ENCODE data around the gene ARL13A. TPM values are rescaled to one million over a fixed set of nuclear protein-coding genes. Genes with fewer than 3 reads are reported as not detected.
"Not testable (repeated sequence)": the region's sequence is repeated elsewhere in the genome, so short reads cannot be mapped to it uniquely, and the experiment has no call there.

Gene ARL13A
- total RNA-seq, 2 experiments from 2014 or later: not detected

DNA sequence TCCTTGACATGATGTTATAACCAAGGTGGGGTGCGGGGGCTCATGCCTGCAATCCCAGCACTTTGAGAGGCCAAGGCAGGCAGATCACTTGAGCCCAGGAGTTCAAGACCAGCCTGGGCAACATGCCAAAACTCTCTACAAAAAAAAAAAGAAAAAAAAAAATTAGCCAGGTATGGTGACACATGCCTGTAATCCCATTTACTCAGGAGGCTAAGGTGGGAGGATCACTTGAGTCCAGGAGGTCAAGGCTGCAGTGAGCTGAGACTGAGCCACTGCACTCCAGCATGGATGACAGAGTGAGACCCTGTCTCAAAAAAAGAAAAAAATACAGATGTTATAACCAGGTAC, 12.0 kb downstream of the ARL13A start:
- CTCF ChIA-PET: not testable (repeated sequence)

DNA sequence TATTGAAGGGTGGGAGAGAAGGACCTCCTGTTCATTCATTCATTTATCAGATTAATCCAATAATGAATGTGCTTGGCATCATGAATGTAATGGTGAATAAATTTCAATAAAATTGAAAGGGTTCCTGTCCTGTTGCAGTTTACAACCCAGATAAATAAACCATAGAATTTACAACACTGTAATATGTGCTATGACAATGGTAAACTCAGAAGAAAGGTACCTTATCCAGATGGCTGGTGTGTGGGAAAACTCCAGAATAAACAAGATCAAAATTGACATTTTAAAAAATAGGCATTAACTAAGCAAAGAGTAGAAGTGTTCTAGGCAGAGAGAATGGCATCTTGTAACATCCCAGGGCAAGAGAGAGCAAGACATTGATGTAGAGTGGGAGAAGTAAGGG, 15.3 kb downstream of the ARL13A start:
- POLR2A ChIA-PET: no interaction called here

More for the DNA sequence above, 12.0 kb downstream of the ARL13A start:
- POLR2A ChIA-PET: not testable (repeated sequence)

DNA sequence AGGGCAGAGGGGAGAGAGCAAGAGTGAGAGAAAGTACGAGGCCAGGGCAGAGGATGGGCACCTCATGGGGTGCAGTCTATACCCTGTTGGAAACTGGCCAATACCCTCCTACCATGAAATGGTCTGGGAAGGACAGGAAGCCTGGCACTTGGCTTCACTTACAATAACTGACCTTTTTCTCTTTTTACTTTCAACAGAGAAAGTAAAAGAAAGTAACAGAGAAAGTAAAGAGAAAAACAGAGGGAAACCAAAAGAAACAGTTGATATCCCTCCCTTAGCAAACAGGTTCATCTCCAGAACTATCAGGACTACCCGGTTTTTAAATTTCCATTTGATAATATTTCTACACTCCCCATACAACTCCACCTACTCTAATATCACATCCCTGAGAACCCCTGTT, 20.6 kb downstream of the ARL13A start:
- CTCF ChIA-PET: no interaction called here

More for the DNA sequence above, 15.3 kb downstream of the ARL13A start:
- CTCF ChIA-PET: no interaction called here

DNA sequence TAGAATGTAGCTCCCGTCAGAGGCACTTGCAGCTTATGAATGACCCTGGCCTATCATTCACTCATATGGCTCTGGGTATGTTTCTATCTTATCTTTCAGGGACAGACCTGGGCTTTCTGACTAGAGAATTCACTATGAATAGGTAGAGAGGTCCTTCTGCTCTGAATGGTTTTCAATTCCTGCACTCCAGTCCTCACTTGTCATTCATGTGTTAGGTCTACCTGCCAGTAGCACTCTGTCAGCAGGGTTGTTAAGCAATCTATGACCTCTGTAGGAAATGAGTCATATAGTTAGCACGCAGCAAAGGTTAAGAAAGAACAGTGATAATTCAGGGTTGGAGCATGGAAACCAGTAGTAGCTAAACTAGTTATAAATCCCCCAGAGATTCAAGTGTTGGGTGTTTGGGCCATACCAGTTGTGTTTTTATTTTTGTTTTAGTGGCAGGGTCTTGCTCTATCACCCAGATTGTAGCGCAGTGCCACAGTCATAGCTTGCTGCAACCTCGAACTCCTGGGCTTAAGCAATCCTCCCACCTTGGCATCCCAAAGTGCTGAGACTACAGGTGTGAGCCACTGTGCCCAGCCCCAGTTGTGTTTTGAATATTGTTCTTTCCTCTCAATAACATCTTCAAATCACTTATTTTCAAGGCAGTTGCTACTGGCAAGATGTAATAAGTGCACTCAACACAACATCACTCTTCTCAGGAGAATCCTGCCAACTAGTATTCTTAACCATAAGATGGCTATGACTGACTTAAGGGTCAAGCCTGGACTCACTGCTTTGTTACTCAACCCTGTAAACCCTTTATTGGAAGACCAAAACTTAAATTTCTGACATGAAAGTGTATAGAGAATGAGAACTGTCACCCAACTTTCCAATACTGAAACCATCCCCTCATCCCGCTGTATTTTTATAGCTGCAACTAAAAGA, 25.1 kb downstream of the ARL13A start:
- CTCF ChIA-PET: no interaction called here
- POLR2A ChIA-PET: no interaction called here

More for the DNA sequence above, 20.6 kb downstream of the ARL13A start:
- POLR2A ChIA-PET: no interaction called here

DNA sequence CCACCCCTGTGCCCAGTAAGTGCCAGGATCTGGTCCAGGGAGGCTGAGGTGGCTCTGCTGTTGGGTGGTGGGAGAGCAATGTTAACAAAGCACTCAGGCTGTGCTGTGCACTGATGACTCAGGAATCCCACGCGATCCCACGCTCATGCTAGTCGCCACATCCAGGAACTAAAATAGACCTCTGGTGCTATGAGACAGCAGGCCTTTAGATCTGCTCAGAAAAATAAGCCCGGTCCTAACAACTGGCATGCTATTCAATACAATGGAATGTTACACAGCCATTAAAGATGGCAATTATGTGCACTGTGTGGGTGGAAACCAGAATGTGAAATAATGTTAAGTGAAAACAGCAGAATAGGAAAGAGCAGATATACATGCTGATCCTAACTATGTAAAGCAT, 26.0 kb downstream of the ARL13A start:
- POLR2A ChIA-PET: no interaction called here
- CTCF ChIA-PET: no interaction called here

DNA sequence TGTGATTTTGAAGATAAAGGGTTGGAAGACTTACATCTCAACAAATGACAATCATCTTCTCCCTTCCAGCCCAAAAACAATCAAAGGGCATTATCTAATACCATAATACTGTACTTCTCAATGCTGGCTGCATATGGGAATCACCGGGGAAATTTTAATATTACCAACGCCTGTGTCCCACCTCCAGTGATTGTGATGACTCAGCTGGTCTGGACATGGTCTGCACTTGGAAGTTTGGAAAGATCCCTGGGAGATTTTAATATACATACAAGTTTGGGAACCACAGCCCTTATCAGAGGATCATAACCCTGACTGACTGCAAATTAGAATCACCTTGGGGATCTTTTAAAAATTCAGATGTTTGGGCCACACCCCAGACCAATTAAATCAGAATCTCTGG, 29.9 kb downstream of the ARL13A start:
- POLR2A ChIA-PET: no interaction called here
- CTCF ChIA-PET: no interaction called here

DNA sequence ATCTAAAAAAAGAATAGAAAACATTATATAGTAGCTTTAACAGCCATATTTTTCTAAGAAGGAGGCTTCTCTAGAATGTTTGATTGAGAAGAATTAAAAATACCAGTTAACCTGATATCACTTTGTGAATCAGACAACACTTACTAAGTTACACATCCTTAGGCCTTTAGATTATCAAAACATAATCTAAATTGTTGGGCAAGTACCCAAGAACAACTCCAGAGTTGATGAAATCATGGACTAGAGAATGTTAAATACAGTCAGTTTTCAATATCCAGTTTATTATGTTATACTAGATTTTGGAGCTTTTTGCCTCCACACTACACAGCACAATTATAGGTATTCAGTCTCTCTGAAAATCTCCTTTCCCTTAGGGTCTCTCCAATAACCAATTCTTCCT, 39.6 kb downstream of the ARL13A start:
- CTCF ChIA-PET: no interaction called here

DNA sequence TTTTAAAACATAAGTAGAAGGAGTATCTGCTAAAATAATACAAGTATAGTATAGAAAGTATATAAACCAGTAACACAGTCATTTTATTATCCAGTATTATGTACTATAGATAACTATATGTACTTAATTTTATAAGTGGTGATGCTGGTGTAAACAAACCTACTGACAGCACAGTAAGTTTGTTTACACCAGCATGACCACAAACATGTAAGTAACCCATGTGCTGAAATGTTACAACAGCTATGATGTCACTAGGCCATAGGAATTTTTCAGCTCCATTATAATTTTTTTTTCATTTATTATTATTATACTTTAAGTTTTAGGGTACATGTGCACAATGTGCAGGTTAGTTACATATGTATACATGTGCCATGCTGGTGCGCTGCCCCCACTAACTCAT, 42.5 kb downstream of the ARL13A start:
- CTCF ChIA-PET, POLR2A ChIA-PET: not testable (repeated sequence)

More for the DNA sequence above, 39.6 kb downstream of the ARL13A start:
- POLR2A ChIA-PET: no interaction called here

DNA sequence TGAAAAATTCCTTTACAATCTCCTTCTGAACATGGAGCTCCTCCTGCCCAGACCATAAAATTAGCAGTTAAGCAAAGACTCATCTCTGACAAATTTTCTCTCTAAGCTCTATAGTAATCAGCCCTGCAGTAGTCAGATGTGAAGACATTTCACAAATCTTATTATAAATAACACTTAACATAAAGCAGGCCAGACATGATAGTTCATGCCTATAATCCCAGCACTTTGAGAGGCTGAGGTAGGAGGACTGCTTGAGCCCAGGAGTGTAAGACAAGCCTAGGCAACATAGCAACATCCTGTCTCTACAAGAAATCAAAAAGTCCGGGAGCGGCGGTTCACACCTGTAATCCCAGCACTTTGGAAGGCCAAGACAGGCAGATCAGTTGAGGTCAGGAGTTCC, 52.5 kb downstream of the ARL13A start:
- POLR2A ChIA-PET: interaction anchor here (0.7 kb wide), 1 partner anchor 16 kb away, joined by 3 read pairs; no protein-coding TSS in a partner anchor
- CTCF ChIA-PET: no interaction called here

DNA sequence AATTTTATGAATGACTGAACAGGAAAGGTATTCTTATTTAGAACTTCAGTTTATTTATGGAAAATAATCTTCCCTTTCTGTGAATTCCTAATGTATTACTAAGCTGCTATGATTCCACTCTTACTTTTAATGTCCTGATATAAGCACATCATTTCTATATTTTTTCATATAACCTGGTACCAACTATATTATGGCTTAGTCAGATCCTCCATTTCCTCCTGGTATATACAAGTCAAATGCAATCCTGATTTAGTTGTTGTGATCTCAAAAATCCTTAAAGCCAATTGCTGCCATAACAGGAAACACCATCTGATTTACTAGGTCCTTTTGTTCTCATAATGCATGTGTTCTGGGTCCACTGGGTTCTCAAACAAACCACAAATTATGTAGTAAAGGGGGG, 55.6 kb downstream of the ARL13A start:
- ChIA-PET CTCF (no interaction called here), POLR2A (no interaction called here)

DNA sequence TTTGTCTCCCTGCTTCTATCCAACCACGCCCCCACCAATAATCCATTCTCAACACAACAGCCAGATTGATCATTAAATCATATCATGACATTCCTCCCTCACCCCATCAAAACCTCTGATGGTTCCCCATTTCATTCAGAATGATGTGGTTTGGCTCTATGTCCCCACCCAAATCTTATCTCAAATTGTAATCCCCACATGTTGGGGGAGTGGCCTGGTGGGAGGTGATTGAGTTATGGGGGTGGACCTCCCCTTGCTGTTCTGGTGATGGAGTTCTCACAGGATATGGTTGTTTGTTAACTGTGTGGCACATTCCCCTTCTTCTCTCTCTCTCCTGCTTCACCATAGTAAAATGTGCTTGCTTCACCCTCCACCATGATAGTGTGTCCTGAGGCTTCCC, 59.1 kb downstream of the ARL13A start:
- ChIA-PET POLR2A (no interaction called here), CTCF (no interaction called here)

DNA sequence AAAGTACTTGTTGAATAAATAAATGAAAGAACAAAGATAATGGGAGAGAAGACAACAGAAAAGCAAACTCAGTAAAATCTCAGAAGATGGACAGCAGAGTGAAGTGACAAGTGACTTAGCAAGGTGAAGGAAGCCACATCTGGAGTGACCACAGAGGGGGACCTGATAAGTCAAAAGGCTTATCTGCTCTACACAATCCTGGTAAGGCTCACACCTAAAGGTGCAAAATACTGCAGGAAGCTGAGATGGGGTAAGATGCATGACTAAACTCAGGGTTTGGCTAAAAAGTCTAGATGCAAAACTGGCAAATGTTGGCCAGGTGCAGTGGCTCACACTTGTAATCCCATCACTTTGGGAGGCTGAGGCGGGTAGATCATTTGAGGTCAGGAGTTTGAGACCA, 60.2 kb downstream of the ARL13A start:
- POLR2A ChIA-PET: no interaction called here
- CTCF ChIA-PET: no interaction called here

DNA sequence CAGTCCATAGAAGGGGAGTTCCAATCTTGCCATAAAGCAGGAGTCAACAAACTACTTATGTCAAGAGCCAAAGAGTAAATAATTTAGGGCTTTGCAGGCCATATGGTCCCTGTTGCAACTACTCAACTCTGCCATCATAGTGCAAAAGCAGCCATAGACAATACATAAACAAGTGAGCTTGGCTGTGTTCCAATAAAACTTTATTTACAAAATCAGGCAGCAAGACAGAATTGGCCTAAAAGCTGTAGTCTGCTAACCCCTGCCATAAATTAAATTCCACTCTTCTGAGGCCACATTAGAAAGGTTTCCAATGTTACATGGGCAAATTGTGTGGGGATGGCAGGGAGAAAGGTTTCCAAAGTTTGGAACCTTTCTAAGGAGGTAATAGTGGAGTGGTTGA, 67.7 kb downstream of the ARL13A start:
- POLR2A ChIA-PET: no interaction called here

DNA sequence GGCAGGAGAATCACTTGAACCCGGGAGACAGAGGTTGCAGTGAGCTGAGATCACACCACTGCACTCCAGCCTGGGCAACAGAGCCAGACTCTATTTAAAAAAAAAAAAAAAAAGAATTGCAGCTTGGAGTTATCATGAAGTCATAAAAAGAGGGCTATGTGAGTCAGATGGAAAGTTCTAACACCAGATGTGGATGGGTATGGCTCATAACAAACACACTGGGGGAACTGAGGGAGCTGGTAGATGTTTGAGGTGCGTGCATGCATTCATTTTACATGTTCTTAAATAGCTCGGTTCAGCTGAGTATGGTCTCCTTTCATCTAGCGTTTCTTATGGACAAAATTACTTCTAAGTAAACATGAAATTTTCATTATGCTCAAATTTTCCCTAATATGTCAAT, 70.7 kb downstream of the ARL13A start:
- CTCF ChIA-PET: no interaction called here

More for the DNA sequence above, 67.7 kb downstream of the ARL13A start:
- CTCF ChIA-PET: no interaction called here

More for the DNA sequence above, 70.7 kb downstream of the ARL13A start:
- POLR2A ChIA-PET: interaction anchor here (0.6 kb wide), 1 partner anchor 9 kb away, joined by 4 read pairs; no protein-coding TSS in a partner anchor

Other genes starting within 250 kb of the ARL13A start
- gene SYTL4, start 237.6 kb upstream of the ARL13A start, total RNA-seq: not detected
- 10 to 100 TPM; 53.9 to 60.2 TPM for gene CSTF2, start 149.3 kb upstream of the ARL13A start, total RNA-seq
- not detected for gene NOX1, start 95.3 kb upstream of the ARL13A start, total RNA-seq
- under 1 TPM in 1 of 2 experiments, not detected in 1; 0.10 TPM for gene XKRX, start 40.8 kb upstream of the ARL13A start, total RNA-seq
- 10 to 100 TPM; 16.5 to 17.1 TPM for gene TRMT2B, start 82.4 kb downstream of the ARL13A start, total RNA-seq
- not detected for gene TMEM35A, start 109.2 kb downstream of the ARL13A start, total RNA-seq
- 10 to 100 TPM; 16.9 to 17.1 TPM for gene CENPI, start 128.5 kb downstream of the ARL13A start, total RNA-seq

All from activated CD8-positive, alpha-beta memory T cell treated with anti-CD3 and anti-CD28 coated beads for 36 hours (primary cell).